GM18498 (cell line): ENCODE data around the gene CDH23.
A peak's percentile ranks its signal among the peaks of the same experiment; 100 is the strongest.

ENCODE experiments used
- ATAC-seq: cut with Tn5 transposase; IDR thresholded peaks from one replicate; pipeline ENCODE4 v1.9.1; 2021; ENCODE audit warnings: mild to moderate bottlenecking, moderate library complexity; ENCODE audit not compliant: unreplicated experiment

CDH23 gene

GRCh38 chr10:71671994-71672946 lies 275.6 kb downstream of the CDH23 start:
- no peak for ATAC-seq

DNA sequence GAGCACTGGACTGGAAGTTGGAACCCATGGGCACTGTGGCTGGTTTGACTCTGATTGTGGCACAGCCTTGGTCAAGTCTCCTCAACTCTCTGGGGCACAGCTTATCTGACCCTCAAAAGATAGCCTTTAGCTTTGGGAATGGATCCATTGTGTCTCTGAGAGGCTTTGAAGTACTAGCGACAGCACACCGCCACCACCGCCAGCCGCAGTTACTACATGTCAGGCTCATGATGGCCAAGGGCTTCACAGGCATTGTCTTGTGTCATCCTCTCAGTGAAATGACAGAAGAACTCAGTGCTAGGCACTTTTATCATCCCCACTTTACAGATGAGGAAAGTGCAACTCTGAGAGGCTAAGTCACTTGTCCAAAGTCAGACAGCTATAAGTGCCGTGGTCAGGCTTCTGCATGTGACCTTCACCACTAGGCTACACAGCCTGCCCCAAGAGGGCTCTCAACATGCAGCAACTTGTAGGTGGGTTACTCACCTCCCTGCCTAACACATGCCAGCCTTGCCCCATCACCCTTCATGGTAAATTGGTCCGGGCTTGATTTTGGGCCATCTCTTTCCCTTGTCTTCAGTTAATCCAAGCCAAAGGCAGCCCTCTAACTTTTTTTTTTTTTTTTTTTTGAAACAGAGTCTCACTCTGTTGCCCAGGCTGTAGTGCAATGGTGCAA lies 278.7 kb downstream of the CDH23 start:
- ATAC-seq = no peak

DNA sequence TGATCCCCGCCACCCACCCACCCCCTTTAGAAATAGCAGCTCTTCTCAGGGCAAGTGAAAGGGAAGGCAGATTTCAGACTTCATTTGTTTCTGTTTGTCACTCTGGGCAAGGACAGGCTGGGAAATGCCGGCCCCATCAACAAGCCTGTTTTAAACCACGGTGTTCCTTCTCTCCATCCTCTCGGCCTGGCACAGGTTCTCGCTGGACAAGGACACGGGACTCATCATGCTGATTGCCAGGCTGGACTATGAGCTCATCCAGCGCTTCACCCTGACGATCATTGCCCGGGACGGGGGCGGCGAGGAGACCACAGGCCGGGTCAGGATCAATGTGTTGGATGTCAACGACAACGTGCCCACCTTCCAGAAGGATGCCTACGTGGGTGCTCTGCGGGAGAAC lies 280.5 kb downstream of the CDH23 start:
- ATAC-seq = no peak

- no peak for ATAC-seq
These were observed 281.5 kb downstream of the CDH23 start for GRCh38 chr10:71678057-71678805.

DNA sequence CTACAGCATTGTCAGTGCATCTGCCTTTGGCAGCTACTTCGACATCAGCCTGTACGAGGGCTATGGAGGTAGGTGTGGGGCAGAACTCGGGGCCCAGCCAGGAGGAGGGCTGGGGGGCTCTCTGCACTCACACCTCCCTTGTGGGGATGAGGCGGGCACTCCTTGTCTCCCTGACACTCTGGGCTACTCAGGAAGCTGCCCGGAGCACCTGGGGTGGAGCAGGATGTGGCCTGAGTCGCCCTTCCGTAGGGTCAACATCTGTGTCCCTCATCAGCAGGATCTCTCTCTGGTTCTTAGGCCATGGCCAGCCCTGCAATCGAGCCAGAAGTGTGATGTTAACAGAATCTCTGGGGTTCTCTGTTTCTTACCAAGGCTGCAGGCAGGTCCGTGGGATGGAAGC lies 282.7 kb downstream of the CDH23 start:
- ATAC-seq = no peak

DNA sequence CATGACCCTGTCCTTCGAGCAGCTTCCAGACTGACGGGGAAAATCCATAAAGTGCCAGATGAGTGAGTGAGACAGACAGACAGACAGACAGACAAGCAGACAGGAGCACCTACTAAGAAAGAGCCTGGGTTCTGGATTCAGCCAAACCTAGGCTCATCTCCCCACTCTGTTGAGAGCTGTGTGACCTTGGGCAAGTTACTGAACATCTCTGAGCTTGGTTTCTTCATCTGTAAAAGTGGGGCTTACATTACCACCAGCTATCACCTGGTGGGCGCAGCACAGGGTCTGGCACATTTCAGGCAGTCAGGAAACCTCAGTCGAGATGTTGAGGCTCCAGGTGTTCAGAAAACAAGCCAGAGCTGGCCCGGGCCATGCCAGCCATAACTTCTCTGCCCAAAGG lies 285.3 kb downstream of the CDH23 start:
- no peak for ATAC-seq

- no peak for ATAC-seq
These were observed 286.6 kb downstream of the CDH23 start for GRCh38 chr10:71683301-71683700.

GRCh38 chr10:71684356-71685173 lies 287.8 kb downstream of the CDH23 start:
- no peak for ATAC-seq

- no peak for ATAC-seq
These were observed 289.0 kb downstream of the CDH23 start for GRCh38 chr10:71685554-71686232.

- ATAC-seq = no peak
These were observed 290.4 kb downstream of the CDH23 start for GRCh38 chr10:71687077-71687476.

GRCh38 chr10:71687480-71687879 lies 290.8 kb downstream of the CDH23 start:
- ATAC-seq = no peak

GRCh38 chr10:71688256-71688655 lies 291.5 kb downstream of the CDH23 start:
- ATAC-seq = no peak

DNA sequence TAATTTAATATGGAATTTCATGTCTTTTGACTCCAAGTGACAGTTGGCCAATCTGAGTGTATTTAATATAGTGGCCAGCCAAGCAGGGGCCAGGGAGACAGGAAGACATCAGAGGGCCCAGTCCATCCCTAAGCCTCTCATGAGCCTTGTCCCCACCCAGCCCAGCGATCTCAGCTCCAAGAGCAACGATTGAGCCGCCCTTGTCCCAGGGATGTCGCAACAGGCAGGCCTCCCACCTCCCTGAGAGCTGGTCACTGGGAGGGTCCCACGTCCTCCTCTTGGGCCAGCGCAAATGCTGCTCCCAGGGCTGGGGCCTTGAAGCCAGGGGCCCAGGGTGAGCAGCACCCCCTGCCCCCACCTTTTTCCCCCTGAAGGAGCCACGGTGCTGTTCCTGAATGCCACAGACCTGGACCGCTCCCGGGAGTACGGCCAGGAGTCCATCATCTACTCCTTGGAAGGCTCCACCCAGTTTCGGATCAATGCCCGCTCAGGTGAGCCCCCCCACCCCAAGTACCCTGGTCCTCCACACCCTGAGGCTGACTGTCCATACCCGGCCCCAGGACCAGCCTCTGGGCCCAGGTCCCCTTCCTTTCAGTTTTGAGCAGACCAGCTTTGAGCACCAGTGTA lies 293.5 kb downstream of the CDH23 start:
- no peak for ATAC-seq

DNA sequence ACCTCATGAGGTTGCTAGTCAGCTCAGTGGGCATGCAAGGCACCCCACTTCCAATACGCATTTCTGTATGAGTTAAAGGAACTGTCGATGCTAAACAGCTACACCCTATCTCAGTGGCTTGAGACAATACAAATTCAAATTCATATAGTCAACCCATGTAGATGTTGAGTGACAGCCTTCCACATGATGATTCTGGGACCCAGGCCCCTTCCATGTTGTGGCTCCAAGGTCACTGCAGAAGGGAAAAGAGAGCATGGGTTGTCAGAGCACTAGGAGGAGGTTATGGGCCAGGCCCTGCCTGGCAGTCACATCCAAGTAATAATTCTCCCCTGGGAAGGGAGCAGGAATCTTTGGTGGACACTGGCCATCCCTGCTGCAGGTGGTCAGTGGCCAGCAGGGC lies 294.7 kb downstream of the CDH23 start:
- ATAC-seq = no peak

- ATAC-seq = no peak
These were observed 296.0 kb downstream of the CDH23 start for GRCh38 chr10:71692598-71693306.

- ATAC-seq = no peak
These were observed 296.7 kb downstream of the CDH23 start for GRCh38 chr10:71693377-71693776.

DNA sequence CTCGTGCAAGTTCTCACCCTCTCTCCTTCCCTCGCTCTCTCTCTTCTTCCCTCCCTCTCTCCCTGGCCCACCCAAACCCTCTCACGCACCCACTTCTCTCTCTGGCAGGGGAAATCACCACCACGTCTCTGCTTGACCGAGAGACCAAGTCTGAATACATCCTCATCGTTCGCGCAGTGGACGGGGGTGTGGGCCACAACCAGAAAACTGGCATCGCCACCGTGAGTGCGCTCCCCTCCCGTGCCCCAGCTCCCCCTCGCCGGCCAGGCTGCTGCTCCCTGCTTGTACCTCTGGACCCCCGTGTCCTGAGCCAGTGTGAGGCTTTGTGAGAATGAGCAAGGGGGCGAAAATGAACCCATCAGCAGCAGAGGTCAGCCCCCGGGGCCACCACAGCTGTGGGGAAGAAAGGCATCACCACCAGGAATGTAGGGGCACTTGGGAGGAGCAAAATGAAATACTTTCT lies 297.4 kb downstream of the CDH23 start:
- ATAC-seq = no peak

DNA sequence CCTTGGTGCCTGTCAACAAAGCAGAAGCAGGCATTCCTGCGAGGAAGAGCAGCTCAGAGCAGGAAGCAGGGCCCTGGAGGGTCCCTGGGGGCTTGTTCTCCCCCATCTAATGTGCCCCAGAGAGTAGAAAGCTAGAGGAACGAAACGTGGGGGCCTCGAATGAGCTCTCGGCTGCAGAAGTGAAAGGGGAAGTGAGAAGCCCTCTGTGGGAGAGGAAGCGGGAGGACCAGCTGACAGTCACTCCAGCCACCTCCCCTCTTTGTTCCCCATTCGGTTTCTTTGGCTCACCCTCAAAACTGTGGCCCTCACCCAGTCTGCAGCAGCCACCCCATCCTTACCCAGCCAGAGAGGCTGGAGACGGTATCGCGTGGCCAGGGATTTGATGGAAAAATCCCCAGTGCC lies 297.8 kb downstream of the CDH23 start:
- peak; percentile 82 for ATAC-seq
